GM18909 (cell line): ENCODE results near the gene PCBP3.

Experiments
- ATAC-seq: cut with Tn5 transposase; IDR thresholded peaks from one replicate; pipeline ENCODE4 v1.9.1; 2021; ENCODE audit warnings: mild to moderate bottlenecking; ENCODE audit not compliant: unreplicated experiment, poor library complexity

PCBP3 gene

DNA sequence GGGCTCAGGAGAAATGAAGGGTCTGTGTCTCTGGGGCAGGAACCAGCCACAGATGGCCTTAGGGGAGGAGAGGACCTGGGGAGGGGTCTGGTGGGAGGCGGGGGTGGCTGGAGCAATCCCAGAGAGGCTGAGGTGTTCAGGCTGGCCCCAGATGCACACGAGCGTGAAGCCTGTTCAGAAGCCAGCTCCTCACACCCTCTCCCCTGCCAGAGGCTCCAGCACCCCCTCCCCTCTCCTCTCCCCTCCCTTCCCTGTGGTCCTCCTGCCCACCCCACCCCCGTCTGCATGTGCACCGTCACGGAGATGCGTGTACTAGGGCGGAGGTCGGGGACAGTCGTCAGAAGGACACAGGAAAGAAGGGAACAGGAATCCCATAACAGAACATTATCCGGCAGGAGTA is 223.0 kb downstream of the PCBP3 start:
- ATAC-seq, result no peak

DNA sequence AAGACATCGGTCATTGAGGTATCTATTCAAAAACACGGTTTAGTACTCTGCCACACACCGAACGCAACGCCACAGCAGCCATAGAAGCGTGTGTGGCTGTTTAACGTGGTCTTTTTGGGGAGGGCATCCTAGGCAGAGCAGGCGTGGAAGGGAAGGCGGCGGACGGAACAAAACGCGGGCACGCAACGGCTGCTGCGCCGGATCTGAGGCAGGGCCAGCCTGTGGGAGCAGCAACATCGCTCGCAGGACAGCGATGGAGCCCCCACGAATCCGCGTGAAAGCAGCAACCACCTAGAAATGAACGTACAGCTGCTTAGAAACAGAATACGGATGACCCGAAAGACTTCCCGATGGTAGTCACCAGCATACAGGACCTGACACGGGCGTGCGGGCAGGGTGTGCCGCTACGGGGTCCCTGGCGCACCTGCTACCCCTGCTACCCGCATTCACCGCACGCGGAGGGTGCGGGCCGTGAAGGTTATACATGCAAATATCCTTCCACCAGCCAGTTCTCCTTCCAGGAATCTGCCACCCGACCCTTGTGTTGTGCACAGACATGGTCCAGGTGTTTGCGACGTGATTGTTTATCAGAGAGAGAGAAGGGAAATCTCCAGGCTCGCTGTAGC is 223.6 kb downstream of the PCBP3 start:
- no peak for ATAC-seq

DNA sequence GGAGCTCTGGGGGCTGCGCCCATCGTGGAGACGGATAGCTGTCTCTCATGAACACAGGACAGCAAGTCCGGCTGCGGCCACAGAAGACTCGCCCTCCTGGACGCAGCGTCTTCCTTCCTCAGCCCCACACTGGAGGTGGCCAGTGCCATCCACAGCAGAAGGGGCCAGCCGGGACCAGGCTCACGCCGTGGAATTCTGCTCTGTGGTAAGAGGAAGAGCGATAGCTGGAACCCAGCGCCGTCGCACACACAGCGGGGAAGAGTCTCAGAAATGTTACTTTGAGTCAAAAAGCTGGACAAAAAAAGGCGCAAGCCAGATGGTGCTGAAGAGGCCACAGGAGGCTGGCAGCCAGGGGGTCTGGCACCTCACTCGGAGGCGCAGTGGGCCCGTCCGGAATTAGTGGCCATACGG is 224.2 kb downstream of the PCBP3 start:
- no peak for ATAC-seq

DNA sequence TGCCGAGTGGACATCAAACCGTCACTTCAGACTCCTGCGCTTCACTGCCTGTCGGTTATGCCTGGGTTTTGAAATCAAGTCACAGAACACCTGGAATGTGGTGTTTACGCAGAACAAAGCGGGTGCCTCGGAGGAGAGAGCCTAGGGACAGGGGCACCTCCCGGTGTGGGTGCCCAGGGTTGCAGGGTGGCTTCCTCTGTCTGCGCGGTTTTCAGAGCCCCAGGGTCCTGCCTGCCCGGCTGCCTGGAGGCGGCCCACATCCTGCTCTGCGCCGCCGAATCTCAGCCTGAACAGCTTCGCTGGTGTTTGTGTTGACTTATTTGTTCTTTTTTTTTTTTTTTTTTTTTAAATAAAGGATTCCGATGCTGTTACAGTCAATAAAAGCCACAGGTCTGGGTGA is 224.6 kb downstream of the PCBP3 start:
- no peak for ATAC-seq

DNA sequence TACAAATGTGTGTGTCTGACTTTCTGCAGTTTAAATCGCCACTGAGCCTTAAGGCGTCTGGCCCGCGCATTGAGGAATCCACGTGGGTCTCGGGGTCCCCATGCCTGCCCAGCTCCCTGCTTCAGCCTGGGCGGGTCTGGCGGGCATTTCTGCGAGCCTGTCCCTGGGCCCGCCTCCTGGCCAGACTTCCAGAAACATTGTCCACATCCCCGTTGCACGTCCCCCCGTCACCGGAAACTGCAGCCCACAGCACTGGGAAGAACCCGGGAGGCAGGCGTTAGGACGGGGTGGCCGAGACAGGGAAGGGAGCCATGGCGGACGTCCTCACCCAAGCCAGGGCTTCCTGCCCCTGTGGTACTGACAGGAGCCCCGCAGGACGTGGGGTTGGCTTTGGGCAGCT is 225.0 kb downstream of the PCBP3 start:
- ATAC-seq, result no peak

DNA sequence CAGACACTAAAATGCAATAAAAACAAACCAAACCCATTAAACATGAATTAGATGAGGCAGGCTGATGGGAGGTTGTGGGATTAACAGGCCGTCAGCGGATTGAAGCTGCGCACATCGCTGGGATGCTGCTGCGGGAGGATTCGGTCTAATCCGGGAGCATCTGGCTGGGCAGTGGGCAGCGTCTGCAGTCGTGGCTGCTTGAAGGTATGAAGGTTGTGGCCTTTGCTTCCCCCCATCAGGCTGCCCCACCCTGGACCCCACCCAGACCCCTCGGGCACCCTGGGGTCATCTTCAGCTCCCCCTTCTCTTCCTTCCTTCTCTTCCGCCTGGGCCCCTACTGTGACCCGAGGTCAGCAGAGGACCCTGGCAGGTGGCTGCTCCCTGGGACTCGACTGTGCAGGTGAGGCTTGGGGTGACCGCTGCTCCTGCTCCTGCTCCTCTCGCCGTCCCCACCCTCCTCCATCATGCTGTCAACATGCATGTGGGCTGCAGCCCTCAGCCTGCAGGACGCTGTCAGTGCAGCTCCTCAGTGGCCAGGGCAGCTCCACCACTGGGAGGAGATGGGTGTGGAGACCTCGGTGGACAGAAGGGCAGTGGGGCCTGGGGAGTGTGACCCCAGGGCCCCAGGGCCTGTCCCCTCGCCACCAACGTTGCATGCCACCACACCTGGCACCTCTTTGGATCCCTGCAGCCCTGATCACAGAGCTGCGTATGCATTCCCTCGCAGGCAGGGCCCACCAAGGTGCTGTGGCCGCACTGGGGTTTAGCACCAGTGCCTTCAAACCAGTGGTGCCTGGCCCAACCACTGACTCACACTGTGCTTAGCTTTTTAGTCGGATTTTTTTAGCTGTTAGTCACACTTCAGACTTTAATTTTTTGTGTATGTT is 225.8 kb downstream of the PCBP3 start:
- no peak for ATAC-seq

DNA sequence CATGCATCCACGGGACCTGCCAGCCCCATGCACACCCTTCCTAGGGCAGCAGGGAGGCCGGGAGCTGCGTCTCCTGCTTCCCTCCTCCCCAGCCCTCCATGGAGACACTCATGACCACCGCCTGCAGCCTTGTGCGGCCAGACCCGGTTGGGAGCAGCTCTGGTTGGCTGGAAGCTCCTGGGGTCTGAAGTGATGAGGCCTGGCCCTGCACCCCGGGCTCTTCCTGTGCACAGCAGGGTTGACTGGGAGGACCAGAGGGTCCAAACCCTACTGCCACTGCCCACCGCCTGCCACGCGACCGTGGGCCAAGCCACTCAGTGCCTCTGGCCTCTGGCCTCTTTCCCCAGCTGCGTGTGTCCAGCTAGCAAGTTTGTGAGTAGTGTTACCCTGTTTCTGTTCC is 226.9 kb downstream of the PCBP3 start:
- ATAC-seq, result no peak

DNA sequence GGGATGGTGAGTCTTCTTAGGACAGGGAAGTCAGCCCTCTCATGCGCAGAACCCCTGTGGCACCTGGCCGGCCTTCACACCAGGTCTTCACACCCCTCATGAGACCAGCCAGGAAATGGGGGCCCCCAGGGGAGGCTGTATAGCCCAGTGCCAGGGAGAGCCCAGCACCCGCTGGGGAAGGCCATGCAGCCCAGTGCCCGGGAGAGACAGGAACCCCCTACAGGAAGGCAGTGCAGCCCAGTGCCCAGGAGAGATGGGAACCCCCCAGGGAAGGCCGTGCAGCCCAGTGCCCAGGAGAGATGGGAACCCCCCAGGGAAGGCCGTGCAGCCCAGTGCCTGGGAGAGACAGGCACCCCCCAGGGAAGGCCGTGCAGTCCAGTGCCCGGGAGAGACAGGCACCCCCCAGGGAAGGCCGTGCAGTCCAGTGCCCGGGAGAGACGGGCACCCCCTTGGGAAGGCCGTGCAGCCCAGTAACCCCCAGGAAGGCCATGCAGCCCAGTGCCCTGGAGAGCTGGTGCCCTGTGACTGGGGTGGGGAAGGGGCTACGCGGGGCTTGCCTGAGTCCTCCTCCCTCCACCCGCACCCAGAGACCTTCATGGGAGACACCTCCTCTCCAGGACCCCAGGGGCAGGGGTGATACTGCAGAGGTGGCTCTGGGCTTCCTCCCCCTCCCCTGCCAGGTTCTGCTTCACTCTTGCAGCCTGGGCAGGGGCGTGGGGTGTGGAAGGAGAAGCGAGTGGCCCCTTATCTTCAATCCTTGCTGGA is 227.5 kb downstream of the PCBP3 start:
- ATAC-seq, result no peak

DNA sequence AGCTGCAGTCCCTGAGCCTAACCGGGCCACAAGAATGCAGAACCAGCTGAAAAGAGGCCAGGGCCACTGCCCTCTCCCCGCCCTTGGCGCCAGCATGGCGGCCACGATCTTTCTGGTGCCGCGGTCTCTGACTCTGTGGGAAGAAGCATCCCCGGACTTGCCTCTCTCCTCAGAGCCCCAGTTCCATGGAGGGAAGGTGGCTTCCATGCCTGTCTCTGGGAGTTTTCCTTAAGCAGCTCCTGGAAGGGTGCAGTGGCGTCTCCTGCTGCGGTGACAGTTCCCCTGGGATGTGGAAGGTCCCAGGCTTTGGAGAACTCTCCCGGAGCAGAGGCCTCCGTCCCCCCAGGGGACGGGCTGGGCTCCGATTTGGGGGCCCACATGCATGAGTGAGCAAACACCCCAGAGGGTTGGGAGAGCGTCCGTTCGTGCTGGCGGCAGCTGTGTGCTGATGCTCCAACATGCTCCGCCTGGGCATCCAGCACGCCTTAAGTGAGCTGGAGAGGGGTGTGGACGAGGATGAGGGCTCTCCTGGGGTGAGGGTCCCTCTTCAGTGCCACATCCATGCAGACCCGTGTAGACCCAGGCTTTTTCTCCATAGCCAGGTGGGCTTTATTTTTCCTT is 228.2 kb downstream of the PCBP3 start:
- no peak for ATAC-seq

DNA sequence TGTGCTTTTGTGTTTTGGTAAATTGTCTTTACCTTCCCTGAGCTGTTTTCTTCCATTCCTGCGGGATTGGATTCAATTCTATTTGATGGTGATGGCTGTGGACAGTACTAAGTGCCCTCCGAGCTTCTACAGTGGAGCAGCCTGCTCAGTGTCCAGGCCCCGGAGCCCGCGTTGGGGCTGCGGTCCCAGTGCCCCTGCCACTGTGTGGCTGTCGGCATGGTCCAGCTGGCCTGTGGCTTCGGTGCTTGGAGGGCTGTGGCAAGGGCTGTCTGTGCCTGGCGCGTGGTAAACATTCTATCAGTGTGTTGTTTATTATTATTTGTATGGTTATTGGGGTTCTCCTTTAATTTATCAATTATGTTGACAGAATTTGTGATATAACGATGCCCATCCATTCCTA is 228.9 kb downstream of the PCBP3 start:
- ATAC-seq, result no peak

DNA sequence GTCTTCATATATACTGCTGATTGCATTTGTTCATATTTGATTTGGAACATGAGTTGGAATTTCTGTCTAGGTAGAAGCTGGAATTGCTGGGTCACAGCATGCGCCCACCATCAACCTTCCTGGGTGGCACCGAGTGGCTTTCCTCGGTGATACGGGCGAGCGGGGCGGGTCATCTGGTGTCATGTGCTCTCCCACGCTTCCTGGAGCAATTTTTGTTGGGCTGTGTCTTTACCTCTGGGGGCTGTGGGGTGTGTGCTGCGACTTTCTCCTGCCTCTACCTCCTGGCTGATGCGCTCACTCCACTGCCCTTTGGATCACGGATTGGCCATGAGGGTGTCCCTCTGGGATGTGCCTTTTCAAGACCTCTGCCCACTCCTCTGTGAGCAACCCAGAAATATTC is 229.4 kb downstream of the PCBP3 start:
- no peak for ATAC-seq

DNA sequence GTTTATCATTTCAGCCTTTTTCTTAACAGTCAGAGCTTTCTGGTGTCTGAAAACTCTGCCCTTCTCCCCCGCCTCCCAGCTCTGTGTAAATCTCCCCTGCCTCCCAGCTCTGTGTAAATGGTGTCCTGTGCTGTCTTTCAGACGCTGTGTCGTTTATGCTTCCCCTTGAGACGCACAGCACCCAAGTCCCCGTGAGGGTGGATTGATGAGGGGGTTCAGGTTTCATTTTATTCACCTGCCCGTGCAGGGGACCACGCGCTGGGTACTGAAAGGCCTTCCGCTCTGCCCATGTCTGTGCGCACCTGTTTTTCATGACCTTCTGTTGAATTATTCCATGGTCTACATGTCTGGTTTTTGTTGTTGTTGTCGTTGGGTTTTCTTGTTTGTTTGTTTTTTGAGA is 229.9 kb downstream of the PCBP3 start:
- no peak for ATAC-seq

DNA sequence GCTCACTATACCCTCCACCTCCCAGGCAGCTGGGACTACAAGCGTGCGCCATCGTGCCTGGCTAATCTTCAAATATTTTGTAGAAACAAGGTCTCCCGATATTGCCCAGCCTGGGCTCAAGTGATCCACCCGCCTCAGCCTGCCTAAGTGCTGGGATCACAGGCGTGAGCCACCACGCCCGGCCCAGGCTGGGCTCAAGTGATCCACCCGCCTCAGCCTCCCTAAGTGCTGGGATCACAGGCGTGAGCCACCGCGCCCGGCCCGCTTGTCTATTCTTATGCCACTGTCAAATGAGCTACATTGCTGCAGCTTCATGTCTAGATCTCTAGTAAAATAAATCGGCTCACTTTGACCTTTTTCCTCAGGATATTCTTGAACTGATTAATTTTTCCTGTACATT is 230.3 kb downstream of the PCBP3 start:
- no peak for ATAC-seq

DNA sequence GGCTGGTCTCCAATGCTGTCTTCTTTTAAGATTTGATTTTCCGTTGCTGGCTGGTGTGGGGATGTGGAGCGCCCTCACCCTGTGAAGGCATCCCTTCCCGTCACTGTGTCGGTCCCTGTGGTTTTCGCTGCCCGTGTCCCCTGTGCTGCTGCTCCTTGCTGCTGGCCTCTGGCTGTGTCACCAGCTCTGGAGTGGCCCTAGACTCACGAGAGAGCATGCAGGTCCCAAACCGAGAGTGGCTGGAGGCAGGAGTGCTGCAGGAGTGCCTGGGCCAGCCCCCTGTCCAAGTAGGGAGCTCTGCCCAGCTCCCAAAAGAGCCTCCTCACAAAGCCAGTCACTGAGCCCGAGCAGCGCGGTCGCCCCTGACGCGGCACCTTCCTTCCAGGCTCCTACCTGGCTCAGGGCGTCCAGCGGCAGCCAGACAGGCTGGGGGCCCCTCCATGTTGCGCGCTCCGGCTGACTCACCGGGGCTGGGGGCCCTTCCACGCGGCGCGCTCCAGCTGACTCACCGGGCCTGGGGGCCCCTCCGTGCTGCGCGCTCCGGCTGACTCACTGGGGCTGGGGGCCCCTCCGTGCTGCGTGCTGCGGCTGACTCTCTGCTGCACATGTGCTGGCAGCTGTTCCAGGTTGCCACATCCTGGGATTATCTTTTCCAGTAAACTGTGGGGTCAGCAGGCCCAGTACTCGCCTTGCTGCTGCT is 231.3 kb downstream of the PCBP3 start:
- no peak for ATAC-seq

DNA sequence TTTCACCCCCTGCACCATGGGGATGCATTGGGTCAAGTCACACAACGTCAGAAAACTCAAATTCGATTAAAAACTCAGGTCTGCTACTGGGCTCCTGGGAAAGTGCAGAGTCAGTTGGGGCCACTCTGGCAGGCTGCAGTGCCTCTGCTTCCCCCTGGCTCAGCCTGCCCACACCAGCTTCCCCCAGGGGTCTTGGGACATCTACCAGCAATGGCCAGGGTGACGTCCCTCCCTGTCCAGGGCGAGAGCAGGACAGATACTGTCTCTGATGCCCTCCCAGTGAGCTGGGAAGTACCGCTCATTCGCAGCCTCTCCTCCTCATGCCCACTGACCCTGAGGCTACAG is 231.9 kb downstream of the PCBP3 start:
- no peak for ATAC-seq

DNA sequence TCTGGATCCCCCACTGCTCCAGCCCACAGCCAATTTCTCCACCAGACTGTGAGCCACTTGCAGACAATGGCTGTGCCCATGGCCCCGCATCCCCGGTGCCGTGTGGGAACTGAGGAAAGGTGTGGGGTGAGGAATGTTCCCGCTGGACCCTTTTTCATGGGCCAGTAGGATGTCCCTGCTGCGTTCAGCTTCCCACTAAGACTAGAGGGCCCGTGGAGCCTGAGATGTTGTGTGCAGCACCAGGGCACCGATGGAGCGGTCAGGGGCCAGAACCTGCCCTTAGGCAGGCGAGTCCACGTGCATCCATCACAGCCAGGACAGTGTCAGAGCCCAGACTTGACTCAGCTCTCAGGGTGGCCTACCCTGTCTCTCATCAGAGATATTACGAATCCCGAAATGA is 232.4 kb downstream of the PCBP3 start:
- ATAC-seq, result no peak

DNA sequence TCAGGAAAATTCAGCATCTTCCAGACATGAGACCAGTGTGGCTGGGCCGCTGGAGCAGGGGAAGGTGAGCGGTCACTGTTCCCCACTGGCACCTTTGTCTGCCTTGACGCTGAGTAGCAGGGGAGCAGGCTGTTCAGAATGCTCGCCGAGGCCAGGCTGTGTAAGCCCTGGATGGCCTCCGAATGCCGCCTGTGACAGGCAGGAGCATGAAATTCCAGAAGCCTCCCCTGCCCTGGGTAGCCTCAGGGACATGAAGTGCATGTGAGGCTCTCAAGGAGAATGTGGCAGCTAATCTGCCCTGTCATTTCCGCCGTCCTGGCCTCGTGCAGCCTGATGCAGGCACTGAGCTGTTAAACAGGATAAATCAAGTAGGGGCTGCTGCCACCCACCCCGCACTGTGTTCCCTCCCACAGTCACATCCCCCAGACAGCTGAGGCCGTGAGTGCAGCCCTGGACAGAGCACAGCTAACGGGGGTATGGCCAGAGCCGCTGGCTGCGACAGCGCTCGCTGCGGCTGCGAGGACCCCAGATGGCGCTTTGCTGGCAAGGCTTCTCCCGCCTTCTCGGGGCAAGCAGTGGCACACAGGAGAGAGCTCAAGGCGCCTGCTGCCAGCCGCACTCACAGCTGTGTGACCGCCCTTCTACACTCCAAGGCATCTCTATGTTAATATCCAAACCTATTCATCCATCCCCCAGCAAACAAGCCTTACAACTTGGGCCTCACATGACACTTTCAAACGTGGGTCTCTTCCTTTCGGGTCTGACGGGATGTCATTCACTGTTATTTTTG is 233.1 kb downstream of the PCBP3 start:
- ATAC-seq, result no peak

DNA sequence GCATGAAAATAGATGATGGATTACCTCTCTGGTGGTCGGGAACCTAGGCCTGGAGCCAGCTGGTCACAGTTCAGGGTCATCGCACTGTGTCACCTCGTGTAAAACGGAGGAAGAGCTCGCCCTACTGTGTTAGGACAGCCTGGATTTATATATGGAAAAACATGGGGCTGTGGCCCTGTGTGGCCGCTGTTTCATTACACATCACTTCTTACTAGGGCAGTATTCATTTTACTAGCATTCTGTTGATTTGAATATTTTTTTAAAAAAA is 233.6 kb downstream of the PCBP3 start:
- ATAC-seq, result no peak

DNA sequence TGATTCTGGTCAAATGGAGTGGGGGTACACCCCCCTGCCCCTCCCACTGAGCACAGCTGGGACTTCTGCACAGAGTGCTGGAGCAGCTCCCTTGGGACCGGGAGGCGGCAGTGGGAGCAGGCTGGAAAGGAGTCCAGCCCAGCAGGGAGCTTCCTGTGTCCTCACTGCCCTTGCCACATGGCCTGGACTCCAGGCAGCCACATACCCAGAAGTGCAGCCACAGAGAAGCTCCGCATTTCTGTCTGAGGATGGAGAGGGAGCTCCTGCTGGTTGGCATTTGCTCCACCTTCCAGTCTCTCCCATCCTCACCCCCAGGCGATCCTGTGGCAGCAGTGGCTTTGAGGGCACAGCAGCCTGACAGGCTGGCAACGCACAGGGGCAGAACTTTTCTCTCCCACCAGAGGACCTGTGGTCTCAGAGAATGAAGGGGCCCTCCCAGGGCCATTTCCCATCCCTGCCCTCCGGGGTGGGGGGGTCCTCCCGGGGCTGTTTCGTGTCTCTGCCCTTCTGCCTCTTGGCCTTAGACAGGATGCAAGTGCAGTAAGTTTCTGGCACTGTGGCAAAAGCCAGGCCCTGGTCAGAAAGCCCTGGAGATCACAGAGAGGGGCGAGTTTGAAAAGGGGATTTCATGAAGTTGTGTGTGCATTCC is 234.4 kb downstream of the PCBP3 start:
- no peak for ATAC-seq
